GM18505 (cell line): Measurements from ENCODE around the gene TMEM132D.

ENCODE experiments used
- ATAC-seq: cut with Tn5 transposase; IDR thresholded peaks from one replicate; pipeline ENCODE4 v1.9.1; 2021; ENCODE audit not compliant: unreplicated experiment
- POLR2A ChIP-seq: IDR thresholded peaks from 4 replicates; pipeline ENCODE4 v1.6.1; 2011; ENCODE audit warnings: borderline replicate concordance; ENCODE audit not compliant: insufficient read depth, insufficient read length; ENCODE audit errors: extremely low read depth

Gene TMEM132D

GRCh38 chr12:129184127-129184928 lies 719.5 kb downstream of the TMEM132D start:
- TF ChIP-seq POLR2A, result no peak
- ATAC-seq, result no peak

- ATAC-seq, result no peak
- TF ChIP-seq POLR2A, result no peak
Measured at GRCh38 chr12:129179941-129180553, 723.8 kb downstream of the TMEM132D start.

GRCh38 chr12:129169928-129170327 lies 733.9 kb downstream of the TMEM132D start:
- ATAC-seq, result no peak
- TF ChIP-seq POLR2A, result no peak

- ATAC-seq, result no peak
- no peak for TF ChIP-seq POLR2A
Measured at GRCh38 chr12:129163861-129164260, 740.0 kb downstream of the TMEM132D start.

GRCh38 chr12:129163461-129163860 lies 740.4 kb downstream of the TMEM132D start:
- no peak for TF ChIP-seq POLR2A
- ATAC-seq, result no peak

GRCh38 chr12:129162805-129163204 lies 741.0 kb downstream of the TMEM132D start:
- TF ChIP-seq POLR2A, result no peak
- no peak for ATAC-seq

GRCh38 chr12:129161511-129161910 lies 742.3 kb downstream of the TMEM132D start:
- ATAC-seq, result no peak
- no peak for TF ChIP-seq POLR2A

GRCh38 chr12:129160282-129160681 lies 743.5 kb downstream of the TMEM132D start:
- ATAC-seq, result no peak
- TF ChIP-seq POLR2A, result no peak

- ATAC-seq, result no peak
- TF ChIP-seq POLR2A, result no peak
Measured at GRCh38 chr12:129152351-129153104, 751.3 kb downstream of the TMEM132D start.

GRCh38 chr12:129150721-129151120 lies 753.1 kb downstream of the TMEM132D start:
- ATAC-seq, result no peak
- TF ChIP-seq POLR2A, result no peak

GRCh38 chr12:129145381-129145780 lies 758.4 kb downstream of the TMEM132D start:
- no peak for TF ChIP-seq POLR2A

GRCh38 chr12:129138776-129139175 lies 765.0 kb downstream of the TMEM132D start:
- no peak for ATAC-seq

More at GRCh38 chr12:129145381-129145780, 758.4 kb downstream of the TMEM132D start:
- ATAC-seq, result no peak

GRCh38 chr12:129136694-129137325 lies 767.0 kb downstream of the TMEM132D start:
- TF ChIP-seq POLR2A, result no peak
- ATAC-seq, result no peak

More at GRCh38 chr12:129138776-129139175, 765.0 kb downstream of the TMEM132D start:
- no peak for TF ChIP-seq POLR2A
